Stimulated activated effector memory CD8-positive, alpha-beta T cell treated with anti-CD3 and anti-CD28 coated beads, Interleukin-12 subunit alpha, Interleukin-12 subunit beta, amount 100 ng/mL, for 72 hours (primary cell): ENCODE results near the gene SMAGP.

Experiments used
- ATAC-seq: fragments of 150-1000 bp; cut with Tn5 transposase; 2 replicates; pipeline ENCODE4 v1.10.0; 2021
- DNase-seq, 2 donors: peaks; one replicate each; pipeline ENCODE4 v3.0.0; 2021 to 2022; ENCODE audit warnings: low spot score in 2 of 2
- H3K27ac Mint-ChIP-seq: one replicate; pipeline ENCODE4 v1.8.0; 2022; ENCODE audit warnings: mild to moderate bottlenecking, mixed read lengths
- H3K36me3 Mint-ChIP-seq: one replicate; pipeline ENCODE4 v1.8.0; 2022; ENCODE audit warnings: mild to moderate bottlenecking, mixed read lengths
- H3K4me1 Mint-ChIP-seq: one replicate; pipeline ENCODE4 v1.8.0; 2022; ENCODE audit warnings: mixed read lengths
- H3K4me3 Mint-ChIP-seq: one replicate; pipeline ENCODE4 v1.8.0; 2022; ENCODE audit warnings: mild to moderate bottlenecking, mixed read lengths
- H3K9me3 Mint-ChIP-seq: one replicate; pipeline ENCODE4 v1.8.0; 2022; ENCODE audit warnings: mixed read lengths

Gene SMAGP

GRCh38 chr12:51199366-51199945 is 70.8 kb downstream of the SMAGP start:
- no peak for ATAC-seq
- no peaks in the 10 kb centered on the region for H3K4me1 Mint-ChIP-seq
- H3K9me3 Mint-ChIP-seq, result no peaks in the 10 kb centered on the region
- no peak overlapping the region for H3K4me3 Mint-ChIP-seq
- no peak overlapping the region for H3K27ac Mint-ChIP-seq
- H3K36me3 Mint-ChIP-seq, result no peaks in the 10 kb centered on the region
- no peak for DNase-seq

GRCh38 chr12:51198568-51199365 is 71.4 kb downstream of the SMAGP start:
- no peak for ATAC-seq
- no peaks in the 10 kb centered on the region for H3K9me3 Mint-ChIP-seq

GRCh38 chr12:51197736-51198567 is 72.3 kb downstream of the SMAGP start:
- Mint-ChIP-seq H3K4me1 (no peaks in the 10 kb centered on the region), H3K27ac (peak overlapping the region; percentile 32), H3K4me3 (no peak overlapping the region), H3K36me3 (no peaks in the 10 kb centered on the region), H3K9me3 (no peaks in the 10 kb centered on the region)
- DNase-seq (no peak), ATAC-seq (no peak)

More at GRCh38 chr12:51198568-51199365, 71.4 kb downstream of the SMAGP start:
- no peaks in the 10 kb centered on the region for H3K36me3 Mint-ChIP-seq
- H3K4me3 Mint-ChIP-seq, result no peak overlapping the region
- peak overlapping the region; percentile 32 for H3K27ac Mint-ChIP-seq
- no peaks in the 10 kb centered on the region for H3K4me1 Mint-ChIP-seq
- DNase-seq, result no peak

- no peaks in the 10 kb centered on the region for H3K9me3 Mint-ChIP-seq
- H3K4me1 Mint-ChIP-seq, result no peaks in the 10 kb centered on the region
- no peak overlapping the region for H3K4me3 Mint-ChIP-seq
- DNase-seq, result no peak
- no peak overlapping the region for H3K27ac Mint-ChIP-seq
- no peaks in the 10 kb centered on the region for H3K36me3 Mint-ChIP-seq
- ATAC-seq, result no peak
Observed at GRCh38 chr12:51196547-51196946, 73.7 kb downstream of the SMAGP start.

GRCh38 chr12:51195841-51196240 is 74.4 kb downstream of the SMAGP start:
- ATAC-seq, result no peak
- no peaks in the 10 kb centered on the region for H3K9me3 Mint-ChIP-seq
- no peak for DNase-seq
- H3K4me1 Mint-ChIP-seq, result no peaks in the 10 kb centered on the region
- no peak overlapping the region for H3K4me3 Mint-ChIP-seq
- no peak overlapping the region for H3K27ac Mint-ChIP-seq
- no peaks in the 10 kb centered on the region for H3K36me3 Mint-ChIP-seq
